GM19455 (cell line): ENCODE data around the gene CCN5.

ENCODE experiments used
- ATAC-seq: cut with Tn5 transposase; IDR thresholded peaks from one replicate; pipeline ENCODE4 v1.9.1; 2021; ENCODE audit not compliant: unreplicated experiment

Gene CCN5

DNA sequence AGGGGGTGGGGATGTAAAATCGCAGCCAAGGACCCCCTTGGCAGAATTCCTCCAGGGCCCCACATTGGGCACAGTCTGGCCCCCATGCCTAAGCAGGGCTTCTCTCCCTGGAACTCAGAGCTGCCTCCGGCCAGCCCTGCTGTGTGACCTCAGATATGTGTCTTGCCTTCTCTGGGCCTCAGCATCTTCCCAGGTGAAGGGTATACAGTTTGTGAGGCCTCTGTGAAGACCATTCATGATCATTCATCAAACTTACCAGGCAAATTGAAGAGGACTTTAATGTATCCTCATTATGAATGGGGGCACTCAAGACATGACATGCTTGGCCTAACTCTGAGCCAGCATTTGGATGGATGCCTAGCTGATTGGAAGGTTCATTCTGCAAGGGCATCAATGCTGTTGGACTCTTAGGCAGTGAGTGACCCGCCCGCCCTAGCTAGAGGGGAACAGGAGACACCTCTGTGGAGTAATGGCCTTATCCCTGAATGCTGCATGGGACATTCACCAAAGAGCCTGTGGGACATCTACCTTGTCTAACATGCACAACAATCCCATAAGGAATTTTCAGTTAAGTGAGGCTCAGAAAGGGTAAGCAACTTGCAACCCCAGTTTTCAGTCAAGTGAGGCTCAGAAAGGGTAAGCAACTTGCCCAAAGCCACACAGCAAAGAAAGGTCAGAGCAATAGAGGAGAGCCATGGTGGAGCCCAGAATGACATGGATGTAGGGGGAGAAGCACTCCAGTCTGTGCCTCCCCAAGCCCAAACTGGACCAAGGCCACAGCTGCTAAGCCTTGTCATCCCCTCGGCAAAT is 535 bp downstream of the CCN5 start:
- ATAC-seq, result no peak

GRCh38 chr20:44716309-44717106 is 1.3 kb downstream of the CCN5 start:
- ATAC-seq, result no peak

DNA sequence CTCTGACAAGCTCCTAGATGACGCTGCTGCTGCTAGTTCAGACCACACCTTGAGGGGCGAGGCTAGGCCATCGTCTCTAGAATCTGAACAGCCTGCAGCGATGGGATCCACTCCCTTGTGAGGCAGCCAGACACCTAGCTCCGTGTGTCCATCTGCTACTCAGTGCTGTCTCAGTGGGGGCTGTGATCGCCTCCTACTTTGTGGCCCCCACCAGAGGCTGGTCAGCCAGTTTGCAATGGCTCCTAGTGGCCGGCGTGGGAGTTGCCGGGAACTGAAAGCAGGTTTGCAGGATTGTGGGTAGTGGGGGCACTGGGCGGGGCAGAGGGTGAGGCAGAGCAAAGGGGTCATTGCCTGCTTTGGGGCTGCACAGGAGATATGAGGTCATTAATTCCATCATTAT is 2.8 kb downstream of the CCN5 start:
- no peak for ATAC-seq

- no peak for ATAC-seq
Measured at GRCh38 chr20:44719841-44720240, 4.7 kb downstream of the CCN5 start.

GRCh38 chr20:44720621-44720996 is 5.4 kb downstream of the CCN5 start:
- ATAC-seq, result no peak

DNA sequence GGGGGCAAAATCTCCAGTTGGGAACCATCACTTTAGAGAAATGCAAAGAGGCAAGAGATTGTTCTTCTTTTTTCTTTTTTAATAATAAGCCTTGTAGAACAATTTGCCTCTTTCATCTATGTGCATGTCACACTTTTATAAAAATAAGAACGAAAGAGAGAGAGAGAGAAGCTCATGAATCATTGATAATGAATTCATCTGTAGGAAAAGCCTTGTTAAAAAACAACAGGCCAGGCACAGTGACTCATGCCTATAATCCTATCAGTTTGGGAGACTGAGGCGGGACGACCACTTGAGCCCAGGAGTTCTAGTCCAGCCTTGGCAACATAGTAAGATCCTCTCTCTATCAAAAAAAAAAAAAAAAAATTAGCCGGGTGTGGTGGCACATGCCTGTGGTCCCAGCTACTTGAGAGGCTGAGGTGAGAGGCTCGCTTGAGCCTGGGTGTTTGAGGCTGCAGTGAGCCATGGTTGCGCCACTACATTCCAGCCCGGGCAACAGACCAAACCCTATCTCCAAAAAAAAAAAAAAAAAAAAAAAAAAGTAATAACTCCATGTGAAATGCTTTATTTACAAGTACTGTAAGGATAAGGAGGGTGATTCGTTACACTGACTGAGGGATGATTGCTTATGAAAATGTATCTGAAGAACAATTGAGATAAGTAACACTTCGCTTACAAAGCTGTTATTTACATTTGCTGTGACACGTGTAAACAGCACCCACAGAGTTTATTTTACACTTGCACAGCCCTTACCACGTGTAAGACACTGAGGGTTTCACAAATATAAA is 6.0 kb downstream of the CCN5 start:
- ATAC-seq, result no peak

- ATAC-seq, result no peak
Measured at GRCh38 chr20:44721785-44722054, 6.6 kb downstream of the CCN5 start.

DNA sequence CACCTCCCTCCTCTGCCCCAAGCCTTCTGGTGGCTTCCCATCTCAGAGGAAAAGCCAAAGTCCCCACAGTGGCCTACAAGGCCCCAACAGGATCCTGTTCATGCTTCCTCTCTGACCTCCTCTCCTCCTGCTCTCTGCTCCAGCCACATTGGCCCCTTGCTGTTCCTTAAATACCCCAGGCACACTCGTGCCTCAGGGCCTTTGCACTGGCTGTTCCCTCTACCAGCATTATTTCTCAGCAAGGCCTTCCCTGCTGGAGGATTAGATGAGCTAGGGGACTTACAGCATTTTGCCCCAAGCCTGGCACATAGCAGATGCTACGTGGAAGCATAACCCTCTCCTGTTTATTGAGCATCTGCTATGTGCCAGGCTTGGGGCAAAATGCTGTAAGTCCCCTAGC is 7.8 kb downstream of the CCN5 start:
- ATAC-seq, result no peak

GRCh38 chr20:44723391-44723790 is 8.2 kb downstream of the CCN5 start:
- ATAC-seq, result no peak

DNA sequence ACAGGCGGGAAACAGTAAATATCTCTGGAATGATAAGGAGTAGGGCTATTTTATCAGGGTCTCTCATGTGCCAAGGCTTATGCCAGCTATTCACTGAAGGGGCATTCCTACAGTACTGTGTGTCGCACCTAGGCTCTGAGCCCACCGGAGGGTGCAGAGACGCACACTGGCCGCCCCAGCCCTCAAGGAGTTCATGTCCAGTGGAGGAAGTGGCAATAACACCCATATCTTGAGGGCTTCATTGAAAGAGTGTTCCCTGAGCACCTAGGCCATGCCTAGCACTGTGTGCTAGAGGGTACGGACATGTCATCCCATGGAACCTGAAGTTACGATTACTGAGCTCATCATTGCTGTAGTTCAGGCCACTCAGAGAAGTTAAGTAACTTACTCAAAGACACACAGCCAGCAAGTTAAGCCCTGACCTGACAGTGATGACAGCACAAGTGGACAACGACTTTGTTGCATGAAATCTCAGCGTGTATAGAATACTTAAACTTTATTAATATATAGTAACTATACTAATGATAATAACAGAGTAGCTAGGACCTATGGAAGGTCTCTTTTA is 8.7 kb downstream of the CCN5 start:
- no peak for ATAC-seq

GRCh38 chr20:44724423-44725091 is 9.4 kb downstream of the CCN5 start:
- no peak for ATAC-seq

- ATAC-seq, result no peak
Measured at GRCh38 chr20:44725837-44726236, 10.7 kb downstream of the CCN5 start.

DNA sequence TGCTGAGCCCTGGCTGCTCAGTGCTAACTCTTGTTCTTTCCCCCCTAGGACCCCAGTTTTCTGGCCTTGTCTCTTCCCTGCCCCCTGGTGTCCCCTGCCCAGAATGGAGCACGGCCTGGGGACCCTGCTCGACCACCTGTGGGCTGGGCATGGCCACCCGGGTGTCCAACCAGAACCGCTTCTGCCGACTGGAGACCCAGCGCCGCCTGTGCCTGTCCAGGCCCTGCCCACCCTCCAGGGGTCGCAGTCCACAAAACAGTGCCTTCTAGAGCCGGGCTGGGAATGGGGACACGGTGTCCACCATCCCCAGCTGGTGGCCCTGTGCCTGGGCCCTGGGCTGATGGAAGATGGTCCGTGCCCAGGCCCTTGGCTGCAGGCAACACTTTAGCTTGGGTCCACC is 11.9 kb downstream of the CCN5 start:
- no peak for ATAC-seq

DNA sequence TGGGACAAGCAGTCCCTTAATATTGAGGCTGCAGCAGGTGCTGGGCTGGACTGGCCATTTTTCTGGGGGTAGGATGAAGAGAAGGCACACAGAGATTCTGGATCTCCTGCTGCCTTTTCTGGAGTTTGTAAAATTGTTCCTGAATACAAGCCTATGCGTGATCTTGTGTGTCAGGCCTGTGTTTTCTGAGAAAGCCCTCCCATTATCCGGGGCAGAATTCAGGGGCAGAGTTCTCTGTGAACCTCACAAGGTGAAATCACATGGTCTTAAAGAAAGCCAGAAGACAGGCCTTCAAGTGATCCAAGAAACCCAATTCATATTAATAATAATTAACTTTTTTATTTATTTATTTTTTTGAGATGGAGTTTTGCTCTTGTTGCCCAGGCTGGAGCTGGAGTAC is 12.5 kb downstream of the CCN5 start:
- no peak for ATAC-seq

DNA sequence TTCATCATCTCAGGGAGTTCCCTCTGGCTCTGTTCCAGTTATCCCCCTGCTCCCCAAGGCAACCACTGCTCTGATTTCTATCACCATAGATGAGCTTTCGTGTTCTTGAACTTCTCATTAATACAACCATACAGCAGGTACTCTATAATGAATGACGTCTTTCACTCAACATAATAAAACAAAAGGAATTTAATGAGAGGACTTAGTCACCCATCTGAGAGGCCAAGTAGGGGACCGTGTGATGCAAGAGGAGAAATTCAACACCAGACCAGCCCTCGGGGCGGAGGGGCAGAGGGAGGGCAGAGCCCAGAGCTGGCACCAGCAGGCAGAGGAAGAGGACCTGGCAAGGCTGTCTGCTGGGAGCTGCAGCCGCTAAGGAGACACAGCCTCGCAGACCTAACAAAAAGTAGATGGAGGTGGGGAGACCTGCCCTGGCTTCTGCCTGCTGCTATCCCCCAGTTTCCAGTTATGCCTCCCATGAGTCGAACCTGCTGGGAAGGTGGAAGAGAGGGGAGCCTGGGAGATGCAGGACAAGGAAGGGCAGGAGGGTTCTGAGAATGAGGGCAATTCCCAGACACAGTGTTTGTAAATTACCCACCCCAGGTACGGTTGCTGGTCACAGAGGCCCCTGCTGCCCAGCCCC is 13.8 kb downstream of the CCN5 start:
- ATAC-seq, result no peak

DNA sequence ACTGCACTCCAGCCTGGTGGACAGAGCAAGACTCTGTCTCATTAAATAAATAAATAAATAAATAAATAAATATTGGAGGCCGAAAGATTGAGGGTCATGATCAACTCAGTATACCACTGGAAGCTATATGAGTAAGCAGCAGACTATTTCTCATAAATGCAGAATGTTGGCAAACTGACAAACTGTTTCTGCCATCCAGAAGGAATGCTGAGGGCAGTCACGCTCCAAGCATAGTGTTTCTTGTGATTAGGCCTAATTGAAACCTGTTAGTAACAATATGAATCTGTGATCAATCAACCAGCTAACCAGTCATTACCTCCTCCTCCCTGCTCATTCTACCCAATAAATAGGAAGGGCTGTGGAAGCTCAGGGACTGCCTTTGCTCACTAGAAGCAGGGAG is 15.3 kb downstream of the CCN5 start:
- ATAC-seq, result no peak

DNA sequence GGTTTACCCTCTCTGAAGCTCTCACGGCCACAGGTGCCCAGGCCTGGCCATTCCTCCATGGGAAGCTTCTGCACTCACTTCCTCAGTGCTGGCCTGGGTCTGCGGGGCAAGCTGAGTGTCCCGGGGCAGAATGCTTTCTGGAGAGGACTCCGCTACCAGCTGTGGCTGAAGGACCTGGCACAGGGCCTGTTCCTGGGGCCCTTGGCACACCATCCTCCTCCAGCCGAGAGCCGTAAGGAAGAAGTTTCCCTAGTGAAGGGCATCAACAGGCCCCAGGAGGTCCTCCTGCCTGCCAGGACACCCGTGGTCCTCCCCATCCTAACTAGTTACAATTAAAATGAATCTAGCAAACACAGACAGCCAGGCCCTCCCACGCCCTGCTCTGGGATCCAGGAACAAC is 16.5 kb downstream of the CCN5 start:
- no peak for ATAC-seq

DNA sequence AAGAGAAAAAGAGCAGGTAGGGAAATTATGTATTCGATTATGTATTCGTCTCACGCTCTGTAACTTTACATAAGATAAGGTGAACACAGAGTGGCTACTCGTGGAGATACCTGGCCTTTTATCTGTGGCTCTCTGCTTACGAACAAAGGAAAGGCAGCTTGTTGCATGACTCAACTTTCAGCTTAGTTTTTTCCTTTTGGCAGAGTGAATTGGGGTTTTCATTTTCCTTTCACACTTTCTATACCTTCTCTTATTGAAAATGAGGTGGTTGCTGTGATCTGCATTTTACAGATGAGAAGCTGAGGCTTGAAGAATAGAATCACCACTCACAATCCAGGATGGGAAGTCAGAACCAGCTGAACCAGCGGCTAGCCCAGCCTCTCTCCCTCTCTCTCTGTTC is 17.2 kb downstream of the CCN5 start:
- no peak for ATAC-seq

- ATAC-seq, result no peak
Measured at GRCh38 chr20:44733341-44734069, 18.3 kb downstream of the CCN5 start.

DNA sequence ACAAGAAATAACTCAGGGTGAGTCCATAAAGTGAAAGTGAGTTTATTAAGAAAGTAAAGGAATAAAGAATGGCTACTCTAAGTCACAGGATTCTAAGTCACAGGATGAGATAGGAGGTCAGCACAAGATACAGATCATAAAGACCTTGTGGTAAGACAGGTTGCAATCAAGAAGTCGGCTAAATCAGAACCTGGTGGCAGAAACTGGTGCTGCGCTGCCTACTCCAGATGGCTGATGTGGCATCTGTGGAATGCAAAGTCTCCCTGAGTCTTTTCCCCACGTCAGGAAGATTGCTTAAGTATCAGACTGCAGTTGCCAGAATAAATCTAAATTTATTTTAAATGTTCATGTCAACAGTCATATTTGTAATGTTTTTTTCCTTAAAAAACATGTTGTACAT is 19.8 kb downstream of the CCN5 start:
- ATAC-seq, result no peak
